Peyer's patch (tissue), 4 donors: ENCODE data around the gene PLEKHM3.

Source experiments
- CTCF ChIP-seq, 6 experiments: fragments of 450-650 bp in 4 of 6; fragments of 200-600 bp in 2 of 6; sonication (generic) in 1 of 6; IDR thresholded peaks; one replicate each; pipeline ENCODE4 v1.5.1; 2017 to 2019; ENCODE audit warnings: antibody characterized with exemption in 6 of 6, mild to moderate bottlenecking in 3 of 6, moderate library complexity in 1 of 6
- POLR2A ChIP-seq, 2 donors: fragments of 450-650 bp; IDR thresholded peaks; one replicate each; pipeline ENCODE4 v1.5.1; 2017; ENCODE audit warnings: antibody characterized with exemption in 2 of 2, mild to moderate bottlenecking in 2 of 2, moderate library complexity in 2 of 2

- TF ChIP-seq CTCF (IDR thresholded peaks at IDR 0.05) (no peak), POLR2A (IDR thresholded peaks at IDR 0.05) (no peak)
Observed at GRCh38 chr2:207938886-207939285, 86.4 kb downstream of the PLEKHM3 start.
